Caco-2 (cell line): ENCODE measurements around the gene CD81. TPM values are rescaled to one million over a fixed set of nuclear protein-coding genes. Genes with fewer than 3 reads are reported as not detected.

Experiments
- BruUV-seq: library from RNA; stranded (reverse); fragments of 400-500 nt; replicated peaks from 2 replicates; lab custom pipeline; 2021; lab: Mats Ljungman, UMichigan
- CTCF ChIA-PET: fragments of 300-600 bp; sonication (Branson Sonifier 250); formaldehyde crosslinking; loops from one replicate; lab custom pipeline; 2022; ENCODE audit warnings: antibody characterized with exemption; lab: Charles Lee
- POLR2A ChIA-PET: fragments of 300-600 bp; sonication (Branson Sonifier 250); formaldehyde crosslinking; loops from one replicate; lab custom pipeline; 2022; ENCODE audit warnings: antibody characterized with exemption; lab: Charles Lee
- DNase-seq, 2 experiments: peaks; one replicate each; pipeline versions ENCODE4 v3.0.0 to v3.0.0-alpha.2; 2020 to 2022
- H3K27me3 ChIP-seq: replicated peaks from 2 replicates; pipeline ENCODE4 v1.6.0; 2011; ENCODE audit warnings: low read length; ENCODE audit not compliant: control insufficient read depth, insufficient read depth
- H3K36me3 ChIP-seq: 2 replicates; pipeline ENCODE4 v1.5.1; 2011; ENCODE audit warnings: low read length; ENCODE audit not compliant: control insufficient read depth, insufficient read depth
- H3K4me1 ChIP-seq: fragments of 250-450 bp; sonication (Bioruptor Pico); 2 replicates; pipeline ENCODE4 v1.5.1; 2020; ENCODE audit warnings: mild to moderate bottlenecking
- H3K4me3 ChIP-seq: 2 replicates; pipeline ENCODE4 v1.5.1; 2011; ENCODE audit warnings: low read depth, mild to moderate bottlenecking, control low read depth, low read length
- H3K9me3 ChIP-seq: fragments of 250-450 bp; sonication (Bioruptor Pico); 2 replicates; pipeline ENCODE4 v1.5.1; 2020; ENCODE audit warnings: mild to moderate bottlenecking, moderate library complexity
- H3K27ac Mint-ChIP-seq: one replicate; pipeline ENCODE4 v1.8.0; 2022; ENCODE audit warnings: mixed read lengths; ENCODE audit not compliant: unreplicated experiment
- H3K27me3 Mint-ChIP-seq: one replicate; pipeline ENCODE4 v1.8.0; 2022; ENCODE audit warnings: mixed read lengths; ENCODE audit not compliant: insufficient read depth, unreplicated experiment
- H3K36me3 Mint-ChIP-seq: one replicate; pipeline ENCODE4 v1.8.0; 2022; ENCODE audit warnings: mild to moderate bottlenecking, mixed read lengths; ENCODE audit not compliant: insufficient read depth, unreplicated experiment
- H3K4me1 Mint-ChIP-seq: one replicate; pipeline ENCODE4 v1.8.0; 2022; ENCODE audit warnings: low read depth, mixed read lengths; ENCODE audit not compliant: unreplicated experiment
- H3K4me3 Mint-ChIP-seq: one replicate; pipeline ENCODE4 v1.8.0; 2022; ENCODE audit warnings: mild to moderate bottlenecking, moderate library complexity, mixed read lengths; ENCODE audit not compliant: unreplicated experiment
- H3K9me3 Mint-ChIP-seq: one replicate; pipeline ENCODE4 v1.8.0; 2022; ENCODE audit warnings: mixed read lengths; ENCODE audit not compliant: unreplicated experiment
- CTCF ChIP-seq, 2 experiments: fragments of 200-600 bp in 1 of 2; IDR thresholded peaks; 1 replicate in 1 of 2; 2 replicates in 1 of 2; pipeline versions ENCODE4 v1.5.1 to v1.8.0; 2011 to 2022; ENCODE audit warnings: antibody characterized with exemption in 1 of 2, control low read depth in 1 of 2, inconsistent platforms in 1 of 2, low read depth in 1 of 2, low read length in 1 of 2, mild to moderate bottlenecking in 1 of 2, moderate library complexity in 1 of 2; ENCODE audit not compliant: insufficient read depth in 1 of 2, severe bottlenecking in 1 of 2, unreplicated experiment in 1 of 2
- intact Hi-C: fragments of 100-400 bp; cut with micrococcal nuclease; formaldehyde crosslinking; loops from one replicate; pipeline ENCODE4 v1.10.0; 2022; ENCODE audit not compliant: unreplicated experiment
- total RNA-seq: library from RNA; stranded (reverse); gene quantifications from 2 replicates; pipeline ENCODE4 v1.2.3, GENCODE V29; 2022

The CD81 gene
- total RNA-seq, 1 experiment from 2014 or later, result 412 TPM

GRCh38 chr11:2397005-2397404 lies 19.9 kb downstream of the CD81 start:
- intact Hi-C loops, result no loop called here
- no peaks in the 10 kb centered on the region for H3K4me1 Mint-ChIP-seq
- Histone ChIP-seq H3K36me3 (no peaks in the 10 kb centered on the region; the same call in 1 of the 2 replicates), H3K9me3 (no peaks in the 10 kb centered on the region), H3K4me1 (peaks cover 14% of the 10 kb centered on the region), H3K27me3 (no peaks in the 10 kb centered on the region), H3K4me3 (no peak overlapping the region)
- H3K4me3 Mint-ChIP-seq, result no peak overlapping the region
- no peaks in the 10 kb centered on the region for H3K27me3 Mint-ChIP-seq
- no peak overlapping the region for H3K27ac Mint-ChIP-seq
- DNase-seq, result no peak
- ChIA-PET POLR2A (interaction anchor here (0.6 kb wide), 1 partner anchor 11 kb away, joined by 5 read pairs; no protein-coding TSS in a partner anchor), CTCF (interaction anchor here (0.6 kb wide), 1 partner anchor 702 kb away, joined by 4 read pairs; no protein-coding TSS in a partner anchor)
- no peaks in the 10 kb centered on the region for H3K9me3 Mint-ChIP-seq
- peaks cover 47% of the 10 kb centered on the region for H3K36me3 Mint-ChIP-seq
- TSS peak; percentile 65 for BruUV-seq
- no peak for TF ChIP-seq CTCF (IDR thresholded peaks at IDR 0.05; ENCODE audit: insufficient read depth in 1 of 2, low read depth in 1 of 2, low read length in 1 of 2, severe bottlenecking in 1 of 2, unreplicated experiment in 1 of 2)

GRCh38 chr11:2398664-2399355 lies 21.7 kb downstream of the CD81 start:
- peaks cover 14% of the 10 kb centered on the region for H3K4me1 ChIP-seq
- intact Hi-C loops, result no loop called here
- peaks cover 58% of the 10 kb centered on the region for H3K36me3 Mint-ChIP-seq
- BruUV-seq, result no TSS peak
- no peaks in the 10 kb centered on the region for H3K27me3 ChIP-seq
- H3K27ac Mint-ChIP-seq, result peak overlapping the region; percentile 92
- TF ChIP-seq CTCF (IDR thresholded peaks at IDR 0.05; ENCODE audit: insufficient read depth in 1 of 2, low read depth in 1 of 2, low read length in 1 of 2, severe bottlenecking in 1 of 2, unreplicated experiment in 1 of 2), result no peak
- peak overlapping the region; percentile 89 for H3K4me3 Mint-ChIP-seq
- no peak for DNase-seq
- H3K4me1 Mint-ChIP-seq, result no peaks in the 10 kb centered on the region
- ChIA-PET POLR2A (interaction anchor here (0.6 kb wide), 1 partner anchor 95 kb away, joined by 3 read pairs; no protein-coding TSS in a partner anchor), CTCF (interaction anchor here (0.6 to 2.2 kb wide), 2 partner anchors 94 to 196 kb away, joined by 5 to 18 read pairs; no protein-coding TSS in a partner anchor)
- no peaks in the 10 kb centered on the region; the same call in 1 of the 2 replicates for H3K36me3 ChIP-seq
- H3K4me3 ChIP-seq, result peak overlapping the region; percentile 80
- no peaks in the 10 kb centered on the region for H3K9me3 Mint-ChIP-seq
- no peaks in the 10 kb centered on the region for H3K27me3 Mint-ChIP-seq
- no peaks in the 10 kb centered on the region for H3K9me3 ChIP-seq

GRCh38 chr11:2399488-2400068 lies 22.5 kb downstream of the CD81 start:
- peak overlapping the region; percentile 89 for H3K4me3 Mint-ChIP-seq
- H3K27me3 Mint-ChIP-seq, result no peaks in the 10 kb centered on the region
- no peaks in the 10 kb centered on the region for H3K4me1 Mint-ChIP-seq
- H3K36me3 ChIP-seq, result no peaks in the 10 kb centered on the region
- H3K9me3 ChIP-seq, result no peaks in the 10 kb centered on the region
- ChIA-PET CTCF (interaction anchor here (2.2 kb wide), 1 partner anchor 95 kb away, joined by 18 read pairs; no protein-coding TSS in a partner anchor), POLR2A (interaction anchor here (1.9 kb wide), 1 partner anchor 22 kb away, joined by 35 read pairs; the partner anchor contains the start of gene CD81)
- peak overlapping the region; percentile 80 for H3K4me3 ChIP-seq
- peaks cover 14% of the 10 kb centered on the region for H3K4me1 ChIP-seq
- intact Hi-C loops, result loop anchor here (1.0 to 5.0 kb wide), 4 partner anchors 20 to 197 kb away; no protein-coding TSS in a partner anchor
- peak overlapping the region; percentile 92 for H3K27ac Mint-ChIP-seq
- H3K9me3 Mint-ChIP-seq, result no peaks in the 10 kb centered on the region
- DNase-seq, result peak in 1 of 2 experiments; percentile 40
- H3K27me3 ChIP-seq, result no peaks in the 10 kb centered on the region
- BruUV-seq, result no TSS peak
- peaks cover 61% of the 10 kb centered on the region for H3K36me3 Mint-ChIP-seq
- no peak for TF ChIP-seq CTCF (IDR thresholded peaks at IDR 0.05; ENCODE audit: insufficient read depth in 1 of 2, low read depth in 1 of 2, low read length in 1 of 2, severe bottlenecking in 1 of 2, unreplicated experiment in 1 of 2)
